Kidney epithelial cell (primary cell): ENCODE results near the gene DET1. TPM values are rescaled to one million over a fixed set of nuclear protein-coding genes. Genes with fewer than 3 reads are reported as not detected.
"Not testable (repeated sequence)": the region's sequence is repeated elsewhere in the genome, so short reads cannot be mapped to it uniquely, and the experiment has no call there.

Source experiments
- DNase-seq: peaks from one replicate; pipeline ENCODE4 v3.0.0-alpha.2; 2010; ENCODE audit warnings: low read depth
- H3K27me3 ChIP-seq: 2 replicates; pipeline ENCODE4 v1.6.0; 2011; ENCODE audit warnings: low read length; ENCODE audit not compliant: control insufficient read depth, insufficient read depth
- H3K36me3 ChIP-seq: 2 replicates; pipeline ENCODE4 v1.5.1; 2011; ENCODE audit warnings: low read length; ENCODE audit not compliant: control insufficient read depth, insufficient read depth
- H3K4me3 ChIP-seq: 2 replicates; pipeline ENCODE4 v1.5.1; 2011; ENCODE audit warnings: low read depth, mild to moderate bottlenecking, control low read depth, low read length
- CTCF ChIP-seq: IDR thresholded peaks from 2 replicates; pipeline ENCODE4 v1.5.1; 2011; ENCODE audit warnings: mild to moderate bottlenecking, moderate library complexity, low read length, control low read depth, inconsistent platforms; ENCODE audit not compliant: insufficient read depth, poor library complexity, severe bottlenecking
- total RNA-seq: library from RNA; depleted of rRNA; stranded (reverse); fragments of >200 nt; gene quantifications from 2 replicates; pipeline ENCODE4 v1.2.3, GENCODE V29; 2015

The DET1 gene
- total RNA-seq, 1 donor from 2014 or later: 6.0 TPM

GRCh38 chr15:88525418-88525817, 21.1 kb downstream of the DET1 start:
- no peaks in the 10 kb centered on the region for H3K36me3 ChIP-seq
- H3K4me3 ChIP-seq: no peak overlapping the region
- no peaks in the 10 kb centered on the region for H3K27me3 ChIP-seq
- TF ChIP-seq CTCF: no peak
- DNase-seq: no peak

GRCh38 chr15:88524094-88524493, 22.4 kb downstream of the DET1 start:
- H3K27me3 ChIP-seq, DNase-seq, H3K4me3 ChIP-seq, H3K36me3 ChIP-seq: not testable (repeated sequence)

DNA sequence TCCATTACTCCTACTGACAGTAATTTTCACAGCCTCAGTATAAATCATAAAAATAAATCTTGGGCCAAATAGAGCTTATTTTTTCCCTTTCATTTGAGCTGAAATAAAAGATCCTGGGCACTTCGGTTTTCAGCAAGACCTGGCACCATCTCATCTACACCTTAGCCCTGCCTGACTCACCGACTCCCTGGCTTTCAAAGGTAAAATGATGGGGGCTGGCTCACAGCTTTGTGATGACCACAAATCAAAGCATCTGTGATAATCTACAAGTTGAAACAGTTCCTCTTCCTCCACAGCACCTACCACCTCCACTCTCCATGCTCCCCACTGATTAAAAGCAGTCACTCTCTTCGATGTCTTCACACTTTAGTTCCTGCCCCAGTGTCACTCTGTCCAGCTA, 27.6 kb downstream of the DET1 start:
- TF ChIP-seq CTCF: no peak
- no peaks in the 10 kb centered on the region for H3K36me3 ChIP-seq
- no peaks in the 10 kb centered on the region for H3K27me3 ChIP-seq
- H3K4me3 ChIP-seq: no peak overlapping the region
- DNase-seq: no peak

DNA sequence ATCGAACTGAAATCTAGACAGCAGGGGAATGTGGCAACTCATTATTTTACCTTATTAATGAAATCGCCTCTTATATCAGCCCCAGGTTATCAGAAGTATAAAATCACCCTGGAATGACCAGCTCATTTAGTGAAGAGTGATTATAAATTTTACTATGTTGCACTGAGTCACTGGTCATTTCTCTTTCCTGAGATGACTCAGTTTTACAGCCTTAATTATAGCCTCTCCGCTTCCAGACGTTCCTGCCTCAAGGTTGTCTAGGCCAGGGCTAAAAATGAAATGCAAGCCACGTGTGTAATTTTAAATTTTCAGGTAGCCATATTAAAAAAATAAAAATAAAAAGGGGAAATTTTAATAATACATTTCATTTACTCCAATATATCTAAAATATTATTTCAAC, 33.3 kb downstream of the DET1 start:
- no peak for TF ChIP-seq CTCF
- no peak for DNase-seq
- no peaks in the 10 kb centered on the region for H3K27me3 ChIP-seq
- H3K36me3 ChIP-seq: no peaks in the 10 kb centered on the region
- H3K4me3 ChIP-seq: no peak overlapping the region

DNA sequence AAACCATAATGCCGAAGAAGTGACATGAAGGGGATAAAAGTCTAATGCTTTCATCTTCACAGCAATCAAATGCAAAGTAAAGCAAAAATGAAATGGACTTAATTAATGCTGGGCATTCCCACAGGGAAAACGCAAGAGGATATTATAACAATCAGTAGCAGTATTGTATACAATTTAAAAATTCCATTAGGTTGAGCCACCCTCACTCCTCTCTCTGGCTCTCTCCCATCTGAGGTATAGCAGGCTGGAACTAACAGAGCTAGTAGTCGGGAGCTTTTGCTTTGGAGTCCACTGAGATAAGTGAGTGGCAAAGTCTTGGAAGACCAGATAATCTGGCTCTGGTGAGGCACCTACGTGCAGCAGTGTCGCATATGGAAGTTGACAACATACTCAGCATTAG, 33.9 kb downstream of the DET1 start:
- no peaks in the 10 kb centered on the region for H3K27me3 ChIP-seq
- H3K4me3 ChIP-seq: no peak overlapping the region
- no peak for DNase-seq
- TF ChIP-seq CTCF: no peak
- H3K36me3 ChIP-seq: no peaks in the 10 kb centered on the region

GRCh38 chr15:88512078-88512477, 34.4 kb downstream of the DET1 start:
- no peaks in the 10 kb centered on the region for H3K36me3 ChIP-seq
- no peaks in the 10 kb centered on the region for H3K27me3 ChIP-seq
- H3K4me3 ChIP-seq: no peak overlapping the region
- no peak for TF ChIP-seq CTCF
- DNase-seq: no peak
